GM23248 (cell line): ENCODE data around the gene COL9A3. TPM values are rescaled to one million over a fixed set of nuclear protein-coding genes. Genes with fewer than 3 reads are reported as not detected.
A peak's percentile ranks its signal among the peaks of the same experiment; 100 is the strongest.

ENCODE experiments used
- DNase-seq: peaks from one replicate; pipeline ENCODE4 v3.0.0-alpha.2; 2015
- H2AFZ ChIP-seq: fragments of 200-600 bp; sonication (generic); 2 replicates; pipeline ENCODE4 v1.6.1; 2016; ENCODE audit warnings: antibody characterized with exemption
- H3F3A ChIP-seq: fragments of 200-600 bp; sonication (generic); 2 replicates; pipeline ENCODE4 v1.6.1; 2016; ENCODE audit warnings: mild to moderate bottlenecking, antibody characterized with exemption, mixed run types; ENCODE audit not compliant: insufficient read depth
- H3K27ac ChIP-seq: fragments of 200-600 bp; sonication (generic); 2 replicates; pipeline ENCODE4 v1.5.1; 2016; ENCODE audit warnings: mild to moderate bottlenecking
- H3K27me3 ChIP-seq: fragments of 200-600 bp; sonication (generic); replicated peaks from 2 replicates; pipeline ENCODE4 v1.6.1; 2016; ENCODE audit warnings: mild to moderate bottlenecking; ENCODE audit not compliant: insufficient read depth
- H3K36me3 ChIP-seq: fragments of 200-600 bp; sonication (generic); 2 replicates; pipeline ENCODE4 v1.6.1; 2016; ENCODE audit warnings: low read depth, mild to moderate bottlenecking
- H3K4me1 ChIP-seq: fragments of 200-600 bp; sonication (generic); 2 replicates; pipeline ENCODE4 v1.6.1; 2016; ENCODE audit warnings: mild to moderate bottlenecking; ENCODE audit not compliant: insufficient read depth
- H3K4me2 ChIP-seq: fragments of 200-600 bp; sonication (generic); one replicate; pipeline ENCODE4 v1.6.1; 2016; ENCODE audit warnings: mild to moderate bottlenecking; ENCODE audit not compliant: unreplicated experiment
- H3K4me3 ChIP-seq: fragments of 200-600 bp; sonication (generic); 2 replicates; pipeline ENCODE4 v1.5.1; 2016; ENCODE audit warnings: mild to moderate bottlenecking
- H3K79me2 ChIP-seq: fragments of 200-600 bp; sonication (generic); 2 replicates; pipeline ENCODE4 v1.6.1; 2016; ENCODE audit warnings: mild to moderate bottlenecking; ENCODE audit not compliant: insufficient read depth
- H3K9ac ChIP-seq: fragments of 200-600 bp; sonication (generic); 2 replicates; pipeline ENCODE4 v1.6.1; 2016; ENCODE audit warnings: mild to moderate bottlenecking
- H3K9me2 ChIP-seq: fragments of 200-600 bp; sonication (generic); 2 replicates; pipeline ENCODE4 v1.6.1; 2016; ENCODE audit warnings: mixed run types, mild to moderate bottlenecking, moderate library complexity; ENCODE audit not compliant: insufficient read depth
- H3K9me3 ChIP-seq: fragments of 200-600 bp; sonication (generic); one replicate; pipeline ENCODE4 v1.6.1; 2017; ENCODE audit warnings: low read depth
- H4K20me1 ChIP-seq: fragments of 200-600 bp; sonication (generic); 2 replicates; pipeline ENCODE4 v1.6.0; 2016; ENCODE audit not compliant: insufficient read depth
- EZH2 ChIP-seq: fragments of 200-600 bp; sonication (generic); IDR thresholded peaks from 2 replicates; pipeline ENCODE4 v1.6.1; 2018; ENCODE audit warnings: antibody characterized with exemption, mild to moderate bottlenecking; ENCODE audit not compliant: insufficient read depth, poor library complexity, severe bottlenecking
- EZH2phosphoT487 ChIP-seq: fragments of 200-600 bp; sonication (generic); IDR thresholded peaks from 2 replicates; pipeline ENCODE4 v1.6.1; 2018; ENCODE audit warnings: antibody characterized with exemption, moderate library complexity, mild to moderate bottlenecking, low read depth; ENCODE audit not compliant: insufficient read depth
- WGBS, 2 experiments: methylation state at CpG; one replicate each; pipeline ENCODE4 v1.1.6; 2015 to 2017; ENCODE audit warnings: low lambda C conversion rate in 2 of 2, low coverage in 1 of 2; ENCODE audit errors: missing lambda C conversion rate in 2 of 2; 5-methylcytosine and 5-hydroxymethylcytosine counted together
- in situ Hi-C: fragments of 300-500 bp; cut with MboI; formaldehyde crosslinking; loops from 2 replicates; pipeline ENCODE4 v1.15.0; 2020
- polyA plus RNA-seq: library from polyadenylated mRNA; unstranded; fragments of >200 nt; fragmentation: Nextera tagmentation; extraction: Ambion mirVana; gene quantifications from 2 replicates; pipeline ENCODE4 v1.2.1, GENCODE V29; 2016
- total RNA-seq: library from RNA; depleted of rRNA; stranded (reverse); fragments of >200 nt; shearing (Covaris generic); gene quantifications from 2 replicates; pipeline ENCODE4 v1.2.3, GENCODE V29; 2014

Gene COL9A3
- total and polyA plus RNA-seq, 2 experiments from 2014 or later, result 0.25 TPM; not detected in 1

- Histone ChIP-seq H3F3A (peaks cover 16% of the 10 kb centered on the region), H2AFZ (no peak overlapping the region), H3K9me3 (no peaks in the 10 kb centered on the region), H3K27me3 (no peaks in the 10 kb centered on the region), H3K9me2 (no peaks in the 10 kb centered on the region), H3K27ac (no peak overlapping the region), H3K4me3 (no peak overlapping the region), H4K20me1 (peaks cover 4% of the 10 kb centered on the region; the same call in 1 of the 2 replicates), H3K9ac (peak overlapping the region; percentile 75; the same call in 1 of the 2 replicates), H3K4me1 (peaks cover 14% of the 10 kb centered on the region; the same call in 1 of the 2 replicates), H3K36me3 (no peaks in the 10 kb centered on the region), H3K79me2 (peaks cover 9% of the 10 kb centered on the region), H3K4me2 (peak overlapping the region; percentile 76)
- DNase-seq, result no peak
- in situ Hi-C loops, result loop anchor here (25.0 kb wide), 1 partner anchor 281 kb away; no protein-coding TSS in a partner anchor
- no peak for TF ChIP-seq EZH2
- 79% methylated on average over 22 of the region's 22 CpGs for WGBS, 2 experiments
These were observed 23.7 kb upstream of the COL9A3 start for GRCh38 chr20:62792940-62793756.

- Histone ChIP-seq H3F3A (peaks cover 16% of the 10 kb centered on the region), H3K79me2 (peaks cover 9% of the 10 kb centered on the region), H2AFZ (peak overlapping the region; percentile 91), H3K9ac (peak overlapping the region; percentile 75), H3K9me3 (no peaks in the 10 kb centered on the region), H3K4me1 (peaks cover 14% of the 10 kb centered on the region; the same call in 1 of the 2 replicates), H3K4me2 (peak overlapping the region; percentile 76), H3K27ac (peak overlapping the region; percentile 61), H3K36me3 (no peaks in the 10 kb centered on the region), H4K20me1 (peaks cover 4% of the 10 kb centered on the region; the same call in 1 of the 2 replicates), H3K4me3 (peak overlapping the region; percentile 67), H3K27me3 (no peaks in the 10 kb centered on the region), H3K9me2 (no peaks in the 10 kb centered on the region)
- 28 to 33% methylated on average over 7 of the region's 7 CpGs for WGBS, 2 experiments
- in situ Hi-C loops, result loop anchor here (25.0 kb wide), 1 partner anchor 281 kb away; no protein-coding TSS in a partner anchor
- DNase-seq, result no peak
- TF ChIP-seq EZH2, result no peak
- no peak for TF ChIP-seq EZH2phosphoT487
These were observed 23.2 kb upstream of the COL9A3 start for GRCh38 chr20:62793757-62794006.

GRCh38 chr20:62794007-62794724, 22.7 kb upstream of the COL9A3 start:
- in situ Hi-C loops, result loop anchor here (25.0 kb wide), 1 partner anchor 282 kb away; no protein-coding TSS in a partner anchor
- Histone ChIP-seq H3K36me3 (no peaks in the 10 kb centered on the region), H3K9ac (peak overlapping the region; percentile 78), H3K27me3 (no peaks in the 10 kb centered on the region), H3F3A (peaks cover 16% of the 10 kb centered on the region), H3K4me2 (peak overlapping the region; percentile 90), H3K27ac (peak overlapping the region; percentile 67), H4K20me1 (peaks cover 4% of the 10 kb centered on the region; the same call in 1 of the 2 replicates), H3K79me2 (peaks cover 9% of the 10 kb centered on the region), H3K9me3 (no peaks in the 10 kb centered on the region), H2AFZ (peak overlapping the region; percentile 91), H3K9me2 (no peaks in the 10 kb centered on the region), H3K4me1 (peaks cover 14% of the 10 kb centered on the region; the same call in 1 of the 2 replicates), H3K4me3 (peak overlapping the region; percentile 78)
- no peak for TF ChIP-seq EZH2phosphoT487
- no peak for TF ChIP-seq EZH2
- WGBS, 2 experiments, result 1 to 2% methylated on average over 41 to 58 of the region's 69 CpGs
- peak; percentile 98 for DNase-seq

GRCh38 chr20:62795023-62795761, 21.7 kb upstream of the COL9A3 start:
- no peaks in the 10 kb centered on the region for H3K9me2 ChIP-seq
- H3K9ac ChIP-seq, result peak overlapping the region; percentile 78
- peak overlapping the region; percentile 78 for H3K4me3 ChIP-seq
- 0 to 1% methylated on average over 61 to 68 of the region's 68 CpGs for WGBS, 2 experiments
- peaks cover 4% of the 10 kb centered on the region; the same call in 1 of the 2 replicates for H4K20me1 ChIP-seq
- peak overlapping the region; percentile 90 for H3K4me2 ChIP-seq
- peaks cover 22% of the 10 kb centered on the region for H3F3A ChIP-seq
- H3K4me1 ChIP-seq, result peaks cover 14% of the 10 kb centered on the region; the same call in 1 of the 2 replicates
- in situ Hi-C loops, result loop anchor here (25.0 kb wide), 1 partner anchor 283 kb away; no protein-coding TSS in a partner anchor
- no peaks in the 10 kb centered on the region for H3K27me3 ChIP-seq
- H3K9me3 ChIP-seq, result no peaks in the 10 kb centered on the region
- DNase-seq, result peak; percentile 79
- H3K79me2 ChIP-seq, result peaks cover 9% of the 10 kb centered on the region
- 0 out of 2 replicates have a peak, but pooled peaks cover 10% of the 10 kb centered on the region for H3K36me3 ChIP-seq
- peak overlapping the region; percentile 67 for H3K27ac ChIP-seq
- no peak for TF ChIP-seq EZH2phosphoT487
- no peak for TF ChIP-seq EZH2
- peak overlapping the region; percentile 90 for H2AFZ ChIP-seq
